ENCODE data around the gene ETDC.

ETDC gene

DNA sequence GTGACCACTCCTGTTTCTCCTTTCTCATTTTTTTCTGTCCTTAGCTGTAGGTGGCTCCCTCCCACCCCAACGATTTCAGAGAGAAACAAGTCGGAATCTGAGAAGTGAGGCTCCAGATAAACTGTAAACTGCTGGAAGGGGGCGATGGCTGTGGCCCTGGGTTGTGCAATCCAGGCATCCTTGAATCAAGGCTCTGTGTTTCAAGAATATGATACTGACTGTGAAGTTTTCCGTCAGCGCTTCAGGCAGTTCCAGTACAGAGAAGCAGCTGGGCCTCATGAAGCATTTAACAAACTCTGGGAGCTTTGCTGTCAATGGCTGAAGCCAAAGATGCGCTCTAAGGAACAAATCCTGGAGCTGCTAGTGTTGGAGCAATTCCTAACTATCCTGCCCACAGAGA, 37.7 kb downstream of the ETDC start:
- no peak for DNase-seq (ENCODE audit: low spot score)

DNA sequence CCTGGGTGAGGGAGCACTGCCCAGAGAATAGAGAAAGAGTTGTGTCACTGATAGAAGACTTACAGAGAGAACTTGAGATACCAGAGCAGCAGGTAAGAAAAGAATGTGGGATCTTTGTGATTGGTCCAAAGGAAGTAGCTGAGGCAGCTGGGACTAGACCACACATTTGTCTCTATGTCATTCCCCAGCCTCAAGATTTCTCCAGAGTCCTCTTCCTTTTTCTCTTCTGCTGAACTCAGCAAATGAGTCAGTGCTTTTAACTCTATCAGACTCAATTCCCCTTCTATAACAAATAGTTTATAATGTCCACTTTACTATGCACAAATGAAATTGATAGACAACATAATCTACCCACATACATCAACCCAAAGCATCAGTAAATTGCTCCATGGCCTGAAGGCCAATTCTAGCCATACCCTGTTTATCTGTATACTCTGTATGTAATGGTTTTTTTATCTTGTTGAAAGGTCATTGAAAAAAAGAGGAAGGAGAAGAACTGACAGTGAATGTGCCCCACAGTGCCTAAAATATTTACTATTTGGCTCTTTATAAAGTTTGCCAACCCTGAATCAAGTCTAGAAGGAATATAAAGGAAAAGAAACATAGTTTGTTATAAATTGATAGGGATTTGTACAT, 38.2 kb downstream of the ETDC start:
- DNase-seq (ENCODE audit: low spot score): peak; percentile 4

DNA sequence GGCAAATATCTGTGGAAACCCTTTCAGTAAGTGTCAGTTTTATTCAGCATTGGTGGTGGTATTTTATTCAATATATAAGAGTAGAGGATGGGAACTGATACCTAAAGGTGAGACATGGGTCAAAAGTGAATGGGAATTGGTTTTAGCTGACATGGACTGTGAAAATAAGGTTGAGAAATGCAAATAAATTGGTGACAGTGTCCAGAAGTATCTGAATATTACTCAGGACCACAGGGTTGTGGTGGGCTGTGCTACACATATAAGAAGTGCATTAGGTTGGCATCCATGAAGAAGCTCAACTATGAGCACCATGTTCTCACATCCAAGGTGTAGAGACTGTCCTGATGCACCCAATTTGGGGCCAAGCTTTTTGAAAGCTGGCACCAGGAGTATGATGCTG, 45.0 kb downstream of the ETDC start:
- DNase-seq (ENCODE audit: low spot score): no peak

Measured in globus pallidus (tissue), 1 donor.